ENCODE data around the gene DYNLRB1. TPM values are rescaled to one million over a fixed set of nuclear protein-coding genes. Genes with fewer than 3 reads are reported as not detected.

DYNLRB1 gene
- total and polyA plus RNA-seq, 2 of the 13 experiments (the other 11 are each of a cell fraction or from before 2014, with no cell fraction given) = 140 to 244 TPM

GRCh38 chr20:34522969-34523871, 7.0 kb downstream of the DYNLRB1 start (continued):
- TF ChIP-seq SNAPC4 (CRISPR knock-in tag; IDR thresholded peaks at IDR 0.05) = no peak
- TF ChIP-seq KAT8 (CRISPR knock-in tag; IDR thresholded peaks at IDR 0.05) = peak; percentile 58; the same call in 1 of the 2 replicates
- TF ChIP-seq SKIL (CRISPR knock-in tag; IDR thresholded peaks at IDR 0.05; ENCODE audit: borderline replicate concordance) = no peak
- TF ChIP-seq ZNF614 (CRISPR knock-in tag; IDR thresholded peaks at IDR 0.05; ENCODE audit: borderline replicate concordance) = no peak
- TF ChIP-seq ZNF292 (CRISPR knock-in tag; IDR thresholded peaks at IDR 0.05; ENCODE audit: borderline replicate concordance, low read depth) = peak; percentile 47; the same call in 1 of the 2 replicates
- TF ChIP-seq ZMYM4 (CRISPR knock-in tag; IDR thresholded peaks at IDR 0.05) = no peak
- no peak for TF ChIP-seq ZNF263 (CRISPR knock-in tag; IDR thresholded peaks at IDR 0.05)
- peak; percentile 63; the same call in 1 of the 2 replicates for TF ChIP-seq ZNF556 (CRISPR knock-in tag; IDR thresholded peaks at IDR 0.05; ENCODE audit: borderline replicate concordance)
- TF ChIP-seq ZNF589 (CRISPR knock-in tag; conservative IDR thresholded peaks at IDR 0.05) = no peak
- TF ChIP-seq REST (IDR thresholded peaks at IDR 0.05; ENCODE audit: borderline replicate concordance in 1 of 2, low read depth in 1 of 2, low read length in 2 of 2) = no peak
- no peak; the same call in 1 of the 2 replicates for TF ChIP-seq ZNF143 (CRISPR knock-in tag; IDR thresholded peaks at IDR 0.05)
- TF ChIP-seq ZNF776 (CRISPR knock-in tag; IDR thresholded peaks at IDR 0.05) = no peak
- no peak; the same call in 1 of the 2 replicates for TF ChIP-seq TOE1 (CRISPR knock-in tag; IDR thresholded peaks at IDR 0.05)
- 0 out of 2 replicates have a peak, but pooled peaks have one; percentile 46 for TF ChIP-seq SIN3A (IDR thresholded peaks at IDR 0.05; ENCODE audit: borderline replicate concordance, low read depth, low read length)
- no peak for TF ChIP-seq SETDB1 (CRISPR knock-in tag; IDR thresholded peaks at IDR 0.05; ENCODE audit: borderline replicate concordance)
- peak; percentile 98 for TF ChIP-seq XRCC5 (optimal IDR thresholded peaks at IDR 0.05; ENCODE audit: low read length)
- 0 out of 2 replicates have a peak, but pooled peaks have one; percentile 17 for TF ChIP-seq ZNF343 (CRISPR knock-in tag; IDR thresholded peaks at IDR 0.05)

Data from HepG2 (cell line).